SHP77 (cell line): ENCODE data around the gene STON1.
"Not testable (repeated sequence)": the region's sequence is repeated elsewhere in the genome, so short reads cannot be mapped to it uniquely, and the experiment has no call there.

Experiments used
- DNase-seq, 2 experiments: peaks; one replicate each; lab custom pipeline; 2025; lab: John Stamatoyannopoulos, UW

Gene STON1

GRCh38 chr2:48530033-48530811 is at the start of gene STON1:
Gene STON1, plus strand, starts transcription at chr2:48530154. Its CDS starts 50,480 bp downstream, at chr2:48580634.
- DNase-seq = no peak

GRCh38 chr2:48480526-48480925 is 49.4 kb upstream of the STON1 start:
- no peak for DNase-seq

- no peak for DNase-seq
These were observed 47.6 kb upstream of the STON1 start for GRCh38 chr2:48482313-48482712.

GRCh38 chr2:48482769-48483168 is 47.2 kb upstream of the STON1 start:
- DNase-seq = peak; percentile 8 to 47

GRCh38 chr2:48483506-48483905 is 46.4 kb upstream of the STON1 start:
- DNase-seq = no peak

- no peak for DNase-seq
These were observed 46.0 kb upstream of the STON1 start for GRCh38 chr2:48483916-48484315.

- no peak for DNase-seq
These were observed 41.4 kb upstream of the STON1 start for GRCh38 chr2:48488545-48488944.

- DNase-seq = no peak
These were observed 33.1 kb upstream of the STON1 start for GRCh38 chr2:48496849-48497248.

- DNase-seq = no peak
These were observed 25.2 kb upstream of the STON1 start for GRCh38 chr2:48504647-48505327.

GRCh38 chr2:48507111-48507510 is 22.8 kb upstream of the STON1 start:
- no peak for DNase-seq

GRCh38 chr2:48508461-48509124 is 21.4 kb upstream of the STON1 start:
- DNase-seq = no peak

GRCh38 chr2:48510329-48510728 is 19.6 kb upstream of the STON1 start:
- DNase-seq = no peak

GRCh38 chr2:48511849-48512470 is 18.0 kb upstream of the STON1 start:
- no peak for DNase-seq

- DNase-seq = no peak
These were observed 17.4 kb upstream of the STON1 start for GRCh38 chr2:48512571-48512970.

GRCh38 chr2:48514348-48515003 is 15.5 kb upstream of the STON1 start:
- no peak for DNase-seq

- DNase-seq = no peak
These were observed 14.4 kb upstream of the STON1 start for GRCh38 chr2:48515513-48515985.

GRCh38 chr2:48519593-48519992 is 10.4 kb upstream of the STON1 start:
- no peak for DNase-seq

- DNase-seq = not testable (repeated sequence)
These were observed 5.2 kb upstream of the STON1 start for GRCh38 chr2:48524756-48525155.

GRCh38 chr2:48525269-48525943 is 4.5 kb upstream of the STON1 start:
- DNase-seq = no peak

GRCh38 chr2:48527226-48527885 is 2.6 kb upstream of the STON1 start:
- DNase-seq = no peak

GRCh38 chr2:48528431-48528830 is 1.5 kb upstream of the STON1 start:
- no peak for DNase-seq
